Suprapubic skin (tissue), 3 donors: ENCODE results near the gene SF3A2.

ENCODE experiments used
- CTCF ChIP-seq, 2 donors: fragments of 200-600 bp in 1 of 2; fragments of 450-650 bp in 1 of 2; sonication (generic) in 1 of 2; IDR thresholded peaks; one replicate each; pipeline ENCODE4 v1.5.1; 2016 to 2019; ENCODE audit warnings: antibody characterized with exemption in 2 of 2, mild to moderate bottlenecking in 1 of 2, moderate library complexity in 1 of 2
- POLR2A ChIP-seq, 2 donors: fragments of 450-650 bp; IDR thresholded peaks; one replicate each; pipeline ENCODE4 v1.6.1; 2017; ENCODE audit warnings: antibody characterized with exemption in 2 of 2, mild to moderate bottlenecking in 2 of 2, moderate library complexity in 2 of 2

DNA sequence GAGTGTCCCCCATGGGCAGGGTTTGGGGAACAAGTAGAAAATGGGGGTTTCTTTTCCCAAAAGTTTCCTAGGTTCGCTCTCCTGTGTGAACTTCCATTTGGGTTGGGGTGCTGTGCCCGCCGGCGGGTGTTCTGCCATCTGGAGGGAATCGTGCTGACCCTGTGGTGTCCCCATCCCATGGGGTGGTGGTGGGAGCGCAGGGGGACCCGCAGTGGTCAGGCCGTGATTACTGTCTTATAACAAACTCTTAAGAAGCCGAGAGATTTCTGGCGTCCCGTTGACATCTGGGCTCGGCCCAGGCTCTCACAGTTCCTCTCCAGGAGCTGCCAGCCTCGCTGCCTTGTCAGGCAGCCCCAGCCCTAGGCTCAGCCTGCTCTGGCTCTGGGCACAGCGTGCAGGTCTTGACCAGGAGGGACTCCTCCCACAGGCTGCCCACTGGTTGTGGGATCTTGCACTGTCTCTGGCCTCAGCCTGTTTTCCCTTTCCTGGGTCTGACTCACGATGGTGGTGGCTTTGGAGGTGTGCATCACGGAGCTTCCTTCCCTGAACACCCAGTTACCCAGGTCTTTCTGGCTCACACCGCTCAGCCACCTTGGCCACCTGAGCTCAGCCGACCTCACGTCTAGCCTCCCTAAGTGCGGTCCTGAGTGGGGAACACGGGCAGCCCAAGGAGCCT lies 35.0 kb upstream of the SF3A2 start:
- no peak for TF ChIP-seq CTCF (IDR thresholded peaks at IDR 0.05)
- no peak for TF ChIP-seq POLR2A (IDR thresholded peaks at IDR 0.05)
